HepG2 (cell line): ENCODE data around the gene MLF1.

ENCODE experiments used
- DPF2 ChIP-seq: sonication (generic); formaldehyde crosslinking; IDR thresholded peaks from 2 replicates; pipeline ENCODE4 v1.4.0; 2020; ENCODE audit warnings: mild to moderate bottlenecking, low read depth, missing genetic modification reagents, borderline replicate concordance
- EZH2 ChIP-seq: conservative IDR thresholded peaks from 2 replicates; pipeline ENCODE4 v1.6.1; 2012; ENCODE audit warnings: mild to moderate bottlenecking, low read depth, low read length, moderate library complexity
- FOXP4 ChIP-seq: sonication (generic); formaldehyde crosslinking; IDR thresholded peaks from 2 replicates; pipeline ENCODE4 v1.4.0; 2020; ENCODE audit warnings: missing genetic modification reagents
- POLR2A ChIP-seq, 2 experiments: IDR thresholded peaks; 2 replicates each; pipeline ENCODE4 v1.6.1; 2011; ENCODE audit warnings: low read depth in 2 of 2, low read length in 2 of 2, mild to moderate bottlenecking in 1 of 2, moderate library complexity in 1 of 2; ENCODE audit not compliant: insufficient read depth in 1 of 2
- RFX3 ChIP-seq: IDR thresholded peaks from 2 replicates; pipeline ENCODE4 v1.6.1; 2016; ENCODE audit warnings: missing biosample characterization, missing genetic modification reagents
- SRSF1 ChIP-seq: fragments of 200-400 bp; formaldehyde crosslinking; optimal IDR thresholded peaks from 2 replicates; pipeline ENCODE3; 2017; ENCODE audit warnings: mild to moderate bottlenecking, low read depth, low read length, moderate library complexity

- TF ChIP-seq FOXP4 (CRISPR knock-in tag) (no peak), DPF2 (CRISPR knock-in tag) (no peak), POLR2A (IDR thresholded peaks at IDR 0.05; ENCODE audit: insufficient read depth in 1 of 2, low read depth in 2 of 2, low read length in 2 of 2) (no peak), SRSF1 (no peak), EZH2 (no peak), RFX3 (no peak)
Observed at GRCh38 chr3:158651192-158651591, 80.2 kb downstream of the MLF1 start.
